ENCODE measurements around the gene ARSG. TPM values are rescaled to one million over a fixed set of nuclear protein-coding genes. Genes with fewer than 3 reads are reported as not detected.

The ARSG gene
- total and polyA plus RNA-seq, 2 of the 4 experiments (the other 2 are of a cell fraction) = 2.9 to 3.0 TPM

DNA sequence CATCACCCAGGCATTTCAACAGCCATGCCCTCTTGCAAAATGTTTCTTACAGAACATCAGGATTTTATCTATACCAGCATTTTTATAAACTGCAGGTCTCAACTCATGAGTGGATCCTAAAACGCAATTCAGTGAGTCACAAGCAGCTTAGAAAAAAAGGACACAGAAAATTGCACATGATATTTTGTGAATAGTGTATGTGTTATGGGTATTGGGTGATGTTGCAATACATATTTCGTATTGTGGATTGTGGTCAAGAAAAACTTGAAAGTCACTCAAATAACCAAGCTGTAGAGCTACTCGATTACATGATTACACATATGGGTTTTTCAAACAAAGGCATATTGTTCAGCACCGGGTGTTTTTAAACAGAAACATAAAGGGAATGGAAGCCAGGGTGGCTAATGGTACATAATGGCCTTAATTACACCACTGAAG lies 164.6 kb downstream of the ARSG start:
- peak overlapping the region; percentile 89 for H2AFZ ChIP-seq (replicated peaks; ENCODE audit: low read length, poor library complexity)
- in situ Hi-C loops (cut with MboI; ENCODE audit: low sequenced_read_pairs) (loop anchor here (25.0 kb wide), 1 partner anchor 494 kb away; no protein-coding TSS in a partner anchor), intact Hi-C loops (cut with micrococcal nuclease) (loop anchor here (5.0 kb wide), 1 partner anchor 74 kb away; no protein-coding TSS in a partner anchor), dilution Hi-C loops (cut with HindIII; ENCODE audit: low sequenced_read_pairs, unreplicated experiment) (no loop called here)
- peak overlapping the region; percentile 93 for H3K4me2 ChIP-seq (ENCODE audit: low read depth, low read length)
- peak overlapping the region; percentile 83 for H2BK5ac ChIP-seq (ENCODE audit: low read depth, low read length, poor library complexity, severe bottlenecking)
- H2AK9ac ChIP-seq (replicated peaks; ENCODE audit: low read depth, low read length, poor library complexity) = peak overlapping the region; percentile 86
- H3K4ac ChIP-seq (ENCODE audit: low read depth, low read length) = peak overlapping the region; percentile 90; the same call in 1 of the 2 replicates
- H3K79me1 ChIP-seq (ENCODE audit: low read depth in 1 of 2, low read length in 2 of 2) = peaks cover 12 to 39% of the 10 kb centered on the region in 2 experiments; a peak in 3 of 4 replicates
- no peaks in the 10 kb centered on the region for H3K9me3 ChIP-seq (ENCODE audit: control insufficient read depth, insufficient read depth, low read length)
- peak overlapping the region; percentile 86 for H3K27ac ChIP-seq (ENCODE audit: insufficient read depth, low read length)
- peak overlapping the region; percentile 79 for H3K56ac ChIP-seq (ENCODE audit: extremely low read depth, insufficient read depth, low read length)
- TF ChIP-seq CHD1 (IDR thresholded peaks at IDR 0.05; ENCODE audit: low read depth, low read length) = peak; percentile 90
- TF ChIP-seq MAFK (IDR thresholded peaks at IDR 0.05; ENCODE audit: low read depth, low read length) = peak; percentile 26; the same call in 1 of the 2 replicates
- TF ChIP-seq, protein P1, sequence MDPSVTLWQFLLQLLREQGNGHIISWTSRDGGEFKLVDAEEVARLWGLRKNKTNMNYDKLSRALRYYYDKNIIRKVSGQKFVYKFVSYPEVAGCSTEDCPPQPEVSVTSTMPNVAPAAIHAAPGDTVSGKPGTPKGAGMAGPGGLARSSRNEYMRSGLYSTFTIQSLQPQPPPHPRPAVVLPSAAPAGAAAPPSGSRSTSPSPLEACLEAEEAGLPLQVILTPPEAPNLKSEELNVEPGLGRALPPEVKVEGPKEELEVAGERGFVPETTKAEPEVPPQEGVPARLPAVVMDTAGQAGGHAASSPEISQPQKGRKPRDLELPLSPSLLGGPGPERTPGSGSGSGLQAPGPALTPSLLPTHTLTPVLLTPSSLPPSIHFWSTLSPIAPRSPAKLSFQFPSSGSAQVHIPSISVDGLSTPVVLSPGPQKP (IDR thresholded peaks at IDR 0.05; ENCODE audit: borderline replicate concordance, low read depth, low read length) = no peak
- peak; percentile 99 for TF ChIP-seq CEBPB (IDR thresholded peaks at IDR 0.05; ENCODE audit: low read depth, low read length)
- no peak for TF ChIP-seq RAD21 (IDR thresholded peaks at IDR 0.05; ENCODE audit: low read length)
- no peak for TF ChIP-seq NFE2L2 (IDR thresholded peaks at IDR 0.05; ENCODE audit: low read depth, low read length)
- TF ChIP-seq POLR2A (IDR thresholded peaks at IDR 0.05; ENCODE audit: low read depth, low read length) = no peak
- TF ChIP-seq RFX5 (IDR thresholded peaks at IDR 0.05; ENCODE audit: low read depth, low read length) = no peak
- 0 out of 2 replicates have a peak, but pooled peaks have one; percentile 8 for TF ChIP-seq MXI1 (IDR thresholded peaks at IDR 0.05; ENCODE audit: borderline replicate concordance, low read depth, low read length)
- H4K91ac ChIP-seq (ENCODE audit: insufficient read depth, low read depth, low read length) = no peak overlapping the region
- H4K20me1 ChIP-seq (ENCODE audit: insufficient read depth, low read length) = peaks cover 29% of the 10 kb centered on the region; the same call in 1 of the 2 replicates
- peak overlapping the region; percentile 88 for H3K4me3 ChIP-seq (ENCODE audit: insufficient read depth, low read depth, low read length)
- H3K23ac ChIP-seq (ENCODE audit: low read depth, low read length) = peak overlapping the region; percentile 50; the same call in 1 of the 2 replicates
- peak overlapping the region; percentile 72 for H3K14ac ChIP-seq (replicated peaks; ENCODE audit: low read depth, low read length)
- H3K18ac ChIP-seq (ENCODE audit: low read depth, low read length) = peak overlapping the region; percentile 62
- peak overlapping the region; percentile 84 for H2AK5ac ChIP-seq (ENCODE audit: low read depth, low read length)
- BruUV-seq (replicated peaks) = TSS peak; percentile 48
- ChIA-PET POLR2A (ENCODE audit: unreplicated experiment) (interaction anchor here (0.5 kb wide), 1 partner anchor 1480 kb away, joined by 5 read pairs; no protein-coding TSS in a partner anchor), CTCF (interaction anchor here (1.9 kb wide), 1 partner anchor 20 kb away, joined by 6 read pairs; no protein-coding TSS in a partner anchor)
- peaks cover 2% of the 10 kb centered on the region; the same call in 1 of the 2 replicates for H3K4me1 ChIP-seq (ENCODE audit: control insufficient read depth, insufficient read depth, low read length)
- H3K27me3 ChIP-seq (ENCODE audit: control insufficient read depth, insufficient read depth, low read length) = no peaks in the 10 kb centered on the region
- peak overlapping the region; percentile 83 for H3K9ac ChIP-seq (ENCODE audit: low read depth, low read length)
- H2BK20ac ChIP-seq (ENCODE audit: low read depth, low read length) = peak overlapping the region; percentile 10; the same call in 1 of the 2 replicates
- H3K36me3 ChIP-seq (ENCODE audit: control insufficient read depth, insufficient read depth, low read length) = peaks cover 7% of the 10 kb centered on the region
- H2BK15ac ChIP-seq (ENCODE audit: low read depth, low read length) = no peak overlapping the region
- no peak for ATAC-seq (ENCODE audit: low read depth)
- no CpG with 5 or more reads among the region's 4 CpGs for WGBS, 2 experiments (ENCODE audit: extremely low coverage in 2 of 2, insufficient read length in 1 of 2)
- peak overlapping the region; percentile 55 for H4K5ac ChIP-seq (ENCODE audit: low read depth, low read length)
- DNase-seq = peak; percentile 89
- no peaks in the 10 kb centered on the region for H3K9me1 ChIP-seq (ENCODE audit: insufficient read depth, low read length)
- peak overlapping the region; percentile 12; the same call in 1 of the 2 replicates for H2BK120ac ChIP-seq (ENCODE audit: low read depth, low read length)
- H4K8ac ChIP-seq (ENCODE audit: low read depth in 2 of 2, low read length in 2 of 2) = peak overlapping the region in 1 of 2 experiments; percentile 41; a peak in 2 of 4 replicates

All from IMR-90 (cell line).